ENCODE measurements around the gene DLD.

DNA sequence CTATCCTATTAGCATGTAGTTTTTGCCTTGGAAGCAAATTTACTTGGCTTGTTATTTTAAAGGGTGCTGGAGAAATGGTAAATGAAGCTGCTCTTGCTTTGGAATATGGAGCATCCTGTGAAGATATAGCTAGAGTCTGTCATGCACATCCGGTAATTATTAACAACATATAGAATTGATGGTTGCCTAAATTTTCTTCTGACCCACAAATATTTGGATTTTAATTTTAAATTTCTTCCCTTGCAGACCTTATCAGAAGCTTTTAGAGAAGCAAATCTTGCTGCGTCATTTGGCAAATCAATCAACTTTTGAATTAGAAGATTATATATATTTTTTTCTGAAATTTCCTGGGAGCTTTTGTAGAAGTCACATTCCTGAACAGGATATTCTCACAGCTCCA lies 28.0 kb downstream of the DLD start:
- TF ChIP-seq POLR2AphosphoS5 (IDR thresholded peaks at IDR 0.05; ENCODE audit: low read depth, low read length) (no peak), TCF7L2 (IDR thresholded peaks at IDR 0.05; ENCODE audit: low read depth, low read length) (no peak)
- TF ChIP-seq, protein P1, sequence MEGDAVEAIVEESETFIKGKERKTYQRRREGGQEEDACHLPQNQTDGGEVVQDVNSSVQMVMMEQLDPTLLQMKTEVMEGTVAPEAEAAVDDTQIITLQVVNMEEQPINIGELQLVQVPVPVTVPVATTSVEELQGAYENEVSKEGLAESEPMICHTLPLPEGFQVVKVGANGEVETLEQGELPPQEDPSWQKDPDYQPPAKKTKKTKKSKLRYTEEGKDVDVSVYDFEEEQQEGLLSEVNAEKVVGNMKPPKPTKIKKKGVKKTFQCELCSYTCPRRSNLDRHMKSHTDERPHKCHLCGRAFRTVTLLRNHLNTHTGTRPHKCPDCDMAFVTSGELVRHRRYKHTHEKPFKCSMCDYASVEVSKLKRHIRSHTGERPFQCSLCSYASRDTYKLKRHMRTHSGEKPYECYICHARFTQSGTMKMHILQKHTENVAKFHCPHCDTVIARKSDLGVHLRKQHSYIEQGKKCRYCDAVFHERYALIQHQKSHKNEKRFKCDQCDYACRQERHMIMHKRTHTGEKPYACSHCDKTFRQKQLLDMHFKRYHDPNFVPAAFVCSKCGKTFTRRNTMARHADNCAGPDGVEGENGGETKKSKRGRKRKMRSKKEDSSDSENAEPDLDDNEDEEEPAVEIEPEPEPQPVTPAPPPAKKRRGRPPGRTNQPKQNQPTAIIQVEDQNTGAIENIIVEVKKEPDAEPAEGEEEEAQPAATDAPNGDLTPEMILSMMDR (IDR thresholded peaks at IDR 0.05): no peak
